VCaP (cell line): ENCODE results near the gene RFESD.

Experiments used
- H3K27ac ChIP-seq: fragments of 450-650 bp; 2 replicates; pipeline ENCODE4 v1.5.1; 2017
- CTCF ChIP-seq: fragments of 450-650 bp; conservative IDR thresholded peaks from 2 replicates; pipeline ENCODE4 v1.5.1; 2017; ENCODE audit warnings: mild to moderate bottlenecking, moderate library complexity

Gene RFESD

DNA sequence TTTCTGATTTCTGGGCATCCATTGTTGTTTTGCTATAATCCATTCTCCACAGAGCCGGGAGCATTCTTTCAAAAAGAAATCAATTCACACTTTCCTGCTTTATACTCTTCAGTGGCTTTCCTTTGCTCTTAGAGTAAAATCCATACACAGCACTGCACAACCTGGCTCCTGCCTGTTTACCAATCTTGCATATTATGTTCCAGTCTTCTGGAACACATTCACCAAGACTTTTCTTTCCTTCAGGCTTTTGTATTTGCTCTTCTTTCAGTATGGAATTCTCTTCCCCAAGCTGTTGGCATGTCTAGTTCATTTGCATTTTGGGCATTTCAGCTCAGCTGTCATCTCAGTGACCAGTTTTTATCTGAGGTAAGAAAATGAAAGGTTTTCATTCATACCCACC, 6.3 kb downstream of the RFESD start:
- no peak for TF ChIP-seq CTCF

GRCh38 chr5:95654196-95654595, 7.6 kb downstream of the RFESD start:
- H3K27ac ChIP-seq: no peak overlapping the region
- TF ChIP-seq CTCF: no peak

More for the DNA sequence above, 6.3 kb downstream of the RFESD start:
- no peak overlapping the region for H3K27ac ChIP-seq

DNA sequence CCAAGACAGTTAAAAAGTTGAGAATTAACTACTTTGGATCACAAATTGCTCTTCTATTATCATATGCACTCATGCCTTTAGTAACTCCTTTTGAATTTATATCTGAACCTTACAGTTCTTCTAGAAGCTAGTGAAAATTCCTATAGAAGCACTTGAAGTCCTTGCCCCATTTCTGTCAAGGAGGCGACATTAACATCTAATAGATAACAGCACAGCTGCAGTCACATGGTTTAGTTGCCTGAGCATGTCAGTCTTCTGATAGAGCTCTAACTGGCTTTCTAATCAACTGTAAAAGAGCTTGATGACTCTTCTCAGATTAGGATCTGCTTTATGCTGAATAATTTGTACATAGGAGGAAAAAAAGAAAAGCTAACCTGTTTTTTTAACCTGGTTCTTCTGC, 9.0 kb downstream of the RFESD start:
- TF ChIP-seq CTCF: no peak
- H3K27ac ChIP-seq: no peak overlapping the region

DNA sequence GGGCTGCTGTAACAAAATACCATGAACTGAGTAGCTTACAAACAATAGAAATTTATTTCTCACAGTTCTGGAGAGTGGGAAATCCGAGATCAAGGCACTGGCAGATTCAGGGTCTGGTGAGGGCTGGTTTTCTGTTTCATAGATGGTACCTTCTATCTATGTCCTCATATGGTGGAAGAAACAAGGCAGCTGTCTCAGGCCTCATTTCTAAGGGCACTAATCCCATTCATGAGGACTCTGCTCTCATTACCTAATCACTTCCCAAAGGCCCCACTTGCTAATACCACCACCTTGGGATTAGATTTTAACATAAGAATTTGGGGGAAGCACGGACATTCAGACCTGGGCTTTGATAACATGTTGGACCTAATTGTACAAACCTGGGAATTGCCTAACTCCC, 13.5 kb downstream of the RFESD start:
- no peak for TF ChIP-seq CTCF
- H3K27ac ChIP-seq: no peak overlapping the region

DNA sequence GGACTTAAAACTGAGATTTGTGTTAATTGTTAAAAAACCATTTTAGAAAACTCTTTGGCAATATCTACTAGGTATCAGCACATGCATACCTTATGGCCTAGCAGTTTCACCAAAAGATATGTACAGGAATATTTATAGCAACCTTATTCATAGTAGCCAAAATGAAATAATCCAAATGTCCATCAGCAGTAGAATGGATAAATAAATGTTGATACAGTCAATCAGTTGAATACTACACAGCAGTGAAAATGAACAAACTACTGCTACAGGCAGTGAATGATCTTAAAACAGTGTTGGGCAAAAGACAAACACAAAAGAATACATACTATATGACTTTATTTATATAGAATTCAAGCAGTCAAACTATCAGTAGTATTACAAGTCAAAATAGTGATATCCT, 16.4 kb downstream of the RFESD start:
- no peak for TF ChIP-seq CTCF
- no peak overlapping the region for H3K27ac ChIP-seq

DNA sequence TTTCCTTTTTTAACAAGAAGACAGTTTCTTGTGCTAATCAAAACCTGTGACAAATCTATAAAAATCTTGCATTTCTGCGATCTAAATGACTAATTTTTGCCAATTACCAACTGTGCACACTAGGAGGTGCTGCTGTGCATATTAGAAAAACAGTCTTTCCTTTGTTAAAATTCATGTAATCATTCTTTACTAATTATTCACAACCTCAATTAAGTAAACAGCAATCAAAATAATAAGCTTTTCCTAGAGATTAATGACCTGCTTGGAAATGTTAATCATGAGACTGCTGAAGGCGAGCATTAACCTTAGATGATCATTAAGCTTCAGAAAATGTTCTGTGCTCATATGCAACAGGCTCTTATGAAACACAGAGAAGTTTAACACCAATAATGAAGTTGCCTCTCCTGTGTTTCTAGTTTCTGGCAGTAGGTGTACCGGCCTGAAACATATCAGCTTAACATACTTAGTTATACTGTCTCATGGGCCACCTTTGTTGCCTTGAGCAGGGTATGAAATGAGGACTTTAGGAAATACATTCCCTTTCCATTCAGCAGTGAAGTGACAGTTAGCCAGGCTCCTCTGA, 17.7 kb downstream of the RFESD start:
- peak overlapping the region; percentile 57 for H3K27ac ChIP-seq

GRCh38 chr5:95667061-95667618, 20.6 kb downstream of the RFESD start:
- TF ChIP-seq CTCF: no peak
- no peak overlapping the region for H3K27ac ChIP-seq

More for the DNA sequence above, 17.7 kb downstream of the RFESD start:
- TF ChIP-seq CTCF: peak; percentile 99
